GM21825 (cell line): ENCODE data around the gene TTC29.
"Not testable (repeated sequence)": the region's sequence is repeated elsewhere in the genome, so short reads cannot be mapped to it uniquely, and the experiment has no call there.

Experiments used
- ATAC-seq: cut with Tn5 transposase; IDR thresholded peaks from one replicate; pipeline ENCODE4 v1.9.1; 2021; ENCODE audit warnings: mild to moderate bottlenecking, moderate library complexity; ENCODE audit not compliant: unreplicated experiment

The TTC29 gene

GRCh38 chr4:146723519-146723918 lies 222.1 kb downstream of the TTC29 start:
- not testable (repeated sequence) for ATAC-seq

GRCh38 chr4:146709956-146710355 lies 235.7 kb downstream of the TTC29 start:
- ATAC-seq: no peak

- no peak for ATAC-seq
Measured at GRCh38 chr4:146699910-146700309, 245.8 kb downstream of the TTC29 start.

GRCh38 chr4:146674829-146675570 lies 270.7 kb downstream of the TTC29 start:
- no peak for ATAC-seq

- ATAC-seq: not testable (repeated sequence)
Measured at GRCh38 chr4:146663968-146664311, 281.7 kb downstream of the TTC29 start.

- ATAC-seq: no peak
Measured at GRCh38 chr4:146661367-146661766, 284.3 kb downstream of the TTC29 start.
